Type B pancreatic cell (in vitro differentiated cells): ENCODE data around the gene WDR59. TPM values are rescaled to one million over a fixed set of nuclear protein-coding genes. Genes with fewer than 3 reads are reported as not detected.

Source experiments
- DNase-seq: peaks from one replicate; pipeline ENCODE4 v3.0.0; 2021; ENCODE audit warnings: mixed read lengths; ENCODE audit not compliant: unreplicated experiment; ENCODE audit errors: extremely low spot score
- H3K27ac Mint-ChIP-seq: 2 replicates; pipeline ENCODE4 v1.8.0; 2021; ENCODE audit warnings: mild to moderate bottlenecking, mixed read lengths
- H3K27me3 Mint-ChIP-seq: 2 replicates; pipeline ENCODE4 v1.8.0; 2021; ENCODE audit warnings: mixed read lengths
- H3K36me3 Mint-ChIP-seq: 2 replicates; pipeline ENCODE4 v1.8.0; 2021; ENCODE audit warnings: mixed read lengths
- H3K4me1 Mint-ChIP-seq: one replicate; pipeline ENCODE4 v1.8.0; 2021; ENCODE audit warnings: mixed read lengths; ENCODE audit not compliant: unreplicated experiment
- H3K4me3 Mint-ChIP-seq: 2 replicates; pipeline ENCODE4 v1.8.0; 2021; ENCODE audit warnings: mild to moderate bottlenecking, mixed read lengths
- H3K9me3 Mint-ChIP-seq: 2 replicates; pipeline ENCODE4 v1.8.0; 2021; ENCODE audit warnings: mixed read lengths
- total RNA-seq: library from RNA; stranded (reverse); gene quantifications from 2 replicates; pipeline ENCODE4 v1.2.1, GENCODE V29; 2021; ENCODE audit warnings: low replicate concordance
- TF ChIP-seq, protein P1 (sequence below): fragments of 200-600 bp; sonication (generic); conservative IDR thresholded peaks from 2 replicates; pipeline ENCODE4 v1.5.0; 2021; ENCODE audit warnings: antibody characterized with exemption, mild to moderate bottlenecking

Gene WDR59
- total RNA-seq, 1 donor from 2014 or later = 88.9 TPM

DNA sequence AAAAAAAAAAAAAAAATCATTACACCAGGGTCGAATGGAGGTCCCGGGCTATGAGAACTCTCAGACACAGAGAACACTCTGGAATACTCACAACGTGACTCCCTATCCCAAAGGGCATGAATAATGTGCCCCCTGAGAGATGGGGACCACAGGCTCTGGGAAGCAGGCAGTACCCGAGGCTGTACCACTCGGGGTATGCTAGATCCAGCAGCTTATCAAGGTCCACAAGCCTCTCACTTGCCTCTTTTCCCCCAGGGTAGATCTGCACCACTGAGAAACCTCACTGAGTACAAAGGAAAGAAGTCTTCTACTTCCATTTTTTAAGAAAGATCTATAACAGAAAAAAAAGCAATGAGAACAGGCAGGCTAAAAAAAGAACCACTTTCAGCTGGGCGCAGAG lies 40.5 kb downstream of the WDR59 start:
- no peak overlapping the region for H3K4me3 Mint-ChIP-seq
- TF ChIP-seq, protein P1, sequence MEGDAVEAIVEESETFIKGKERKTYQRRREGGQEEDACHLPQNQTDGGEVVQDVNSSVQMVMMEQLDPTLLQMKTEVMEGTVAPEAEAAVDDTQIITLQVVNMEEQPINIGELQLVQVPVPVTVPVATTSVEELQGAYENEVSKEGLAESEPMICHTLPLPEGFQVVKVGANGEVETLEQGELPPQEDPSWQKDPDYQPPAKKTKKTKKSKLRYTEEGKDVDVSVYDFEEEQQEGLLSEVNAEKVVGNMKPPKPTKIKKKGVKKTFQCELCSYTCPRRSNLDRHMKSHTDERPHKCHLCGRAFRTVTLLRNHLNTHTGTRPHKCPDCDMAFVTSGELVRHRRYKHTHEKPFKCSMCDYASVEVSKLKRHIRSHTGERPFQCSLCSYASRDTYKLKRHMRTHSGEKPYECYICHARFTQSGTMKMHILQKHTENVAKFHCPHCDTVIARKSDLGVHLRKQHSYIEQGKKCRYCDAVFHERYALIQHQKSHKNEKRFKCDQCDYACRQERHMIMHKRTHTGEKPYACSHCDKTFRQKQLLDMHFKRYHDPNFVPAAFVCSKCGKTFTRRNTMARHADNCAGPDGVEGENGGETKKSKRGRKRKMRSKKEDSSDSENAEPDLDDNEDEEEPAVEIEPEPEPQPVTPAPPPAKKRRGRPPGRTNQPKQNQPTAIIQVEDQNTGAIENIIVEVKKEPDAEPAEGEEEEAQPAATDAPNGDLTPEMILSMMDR = no peak
- no peaks in the 10 kb centered on the region for H3K4me1 Mint-ChIP-seq
- H3K9me3 Mint-ChIP-seq = no peaks in the 10 kb centered on the region
- H3K36me3 Mint-ChIP-seq = peaks cover 26% of the 10 kb centered on the region
- no peak for DNase-seq
- no peaks in the 10 kb centered on the region for H3K27me3 Mint-ChIP-seq
- H3K27ac Mint-ChIP-seq = no peak overlapping the region

DNA sequence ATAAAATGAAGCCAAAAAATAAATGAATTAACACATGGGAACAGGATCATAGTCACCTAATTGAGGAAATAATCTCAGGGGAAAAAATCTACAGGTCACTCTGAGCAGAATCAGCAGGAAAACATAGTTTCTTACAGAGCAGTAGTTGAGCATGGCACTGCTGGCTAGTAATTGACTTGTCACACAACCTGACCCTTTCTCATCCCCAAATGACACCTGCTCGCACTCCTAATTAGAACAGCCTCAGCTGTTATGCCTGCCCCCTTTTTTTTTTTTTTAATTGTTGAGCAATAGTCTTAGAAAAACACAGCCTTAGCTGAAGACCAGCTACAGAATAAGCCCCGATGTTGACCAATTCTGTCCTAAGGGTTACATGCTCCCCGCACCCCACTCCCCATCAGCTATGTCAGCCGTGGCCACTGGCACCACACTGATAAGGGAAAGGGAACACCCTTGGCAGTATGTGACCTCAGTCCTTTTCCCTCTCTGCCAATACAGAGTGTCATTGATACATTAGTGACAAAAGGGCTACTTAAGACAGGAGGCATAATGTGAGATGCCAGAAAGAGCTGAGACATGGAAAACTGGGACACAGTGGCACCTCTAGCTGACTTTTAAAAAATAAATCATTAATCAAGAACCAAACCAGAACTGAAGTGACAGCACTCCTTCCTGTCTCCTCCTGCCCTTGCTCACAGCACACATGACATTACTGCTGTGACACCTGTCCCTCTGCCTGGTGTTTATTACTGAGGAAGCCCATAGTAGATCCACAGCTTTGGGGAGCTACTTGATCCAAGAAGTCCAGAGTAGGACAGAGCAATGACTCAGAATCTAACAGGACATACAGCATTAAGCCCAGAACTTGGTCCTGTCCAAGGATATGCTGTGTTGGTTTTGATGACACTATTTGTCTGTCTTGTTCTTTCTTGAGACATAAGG lies 41.7 kb downstream of the WDR59 start:
- no peaks in the 10 kb centered on the region for H3K9me3 Mint-ChIP-seq
- H3K4me3 Mint-ChIP-seq = no peak overlapping the region
- no peaks in the 10 kb centered on the region for H3K4me1 Mint-ChIP-seq
- DNase-seq = no peak
- H3K36me3 Mint-ChIP-seq = peaks cover 25% of the 10 kb centered on the region
- no peaks in the 10 kb centered on the region for H3K27me3 Mint-ChIP-seq
- TF ChIP-seq, protein P1 = no peak
- H3K27ac Mint-ChIP-seq = peak overlapping the region; percentile 41

- no peaks in the 10 kb centered on the region for H3K27me3 Mint-ChIP-seq
- DNase-seq = no peak
- no peaks in the 10 kb centered on the region for H3K4me1 Mint-ChIP-seq
- no peak overlapping the region for H3K4me3 Mint-ChIP-seq
- TF ChIP-seq, protein P1 = no peak
- H3K36me3 Mint-ChIP-seq = peaks cover 28% of the 10 kb centered on the region
- H3K27ac Mint-ChIP-seq = no peak overlapping the region
- no peaks in the 10 kb centered on the region for H3K9me3 Mint-ChIP-seq
Measured at GRCh38 chr16:74942566-74942965, 42.4 kb downstream of the WDR59 start.

- H3K9me3 Mint-ChIP-seq = no peaks in the 10 kb centered on the region
Measured at GRCh38 chr16:74939688-74940087, 45.2 kb downstream of the WDR59 start.

DNA sequence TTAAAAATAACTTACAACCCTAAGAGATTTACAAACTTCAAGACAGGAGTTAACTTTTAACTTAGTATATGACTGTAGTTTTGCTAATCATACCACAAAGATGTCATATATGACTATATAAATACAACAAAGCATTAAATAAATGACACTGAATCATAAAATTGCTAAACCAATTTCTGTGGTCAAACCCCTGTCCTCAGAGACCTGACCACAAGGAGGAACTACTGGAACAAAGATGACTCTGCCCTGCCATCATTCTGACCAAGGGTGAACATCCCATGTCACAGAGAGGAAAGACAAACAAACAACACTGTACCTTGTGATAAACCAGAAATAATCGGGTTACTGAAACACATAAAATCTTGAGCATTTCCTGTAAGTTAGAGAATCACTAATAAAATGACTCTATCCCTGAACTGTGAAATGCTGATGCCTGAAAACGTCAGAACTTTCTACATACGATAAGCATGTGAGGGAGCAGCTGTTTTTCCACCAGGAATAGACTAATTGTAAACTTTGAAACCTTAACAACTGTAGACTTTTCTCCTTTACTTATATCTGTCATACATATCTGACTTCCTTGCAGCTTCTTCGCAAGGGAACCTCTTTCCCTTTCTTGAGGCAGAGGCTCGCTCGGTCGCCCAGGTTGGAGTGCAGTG lies 47.9 kb downstream of the WDR59 start:
- Mint-ChIP-seq H3K27me3 (no peaks in the 10 kb centered on the region), H3K9me3 (no peaks in the 10 kb centered on the region), H3K4me1 (no peaks in the 10 kb centered on the region), H3K4me3 (no peak overlapping the region), H3K27ac (no peak overlapping the region), H3K36me3 (peaks cover 18% of the 10 kb centered on the region)
- TF ChIP-seq, protein P1 = no peak
- no peak for DNase-seq

More at GRCh38 chr16:74939688-74940087, 45.2 kb downstream of the WDR59 start:
- DNase-seq = no peak
- Mint-ChIP-seq H3K4me1 (no peaks in the 10 kb centered on the region), H3K27ac (no peak overlapping the region), H3K4me3 (no peak overlapping the region), H3K36me3 (peaks cover 22% of the 10 kb centered on the region), H3K27me3 (no peaks in the 10 kb centered on the region)
- TF ChIP-seq, protein P1 = no peak
